Frontal cortex (tissue), 4 donors: ENCODE results near the gene EXOG. TPM values are rescaled to one million over a fixed set of nuclear protein-coding genes. Genes with fewer than 3 reads are reported as not detected.

Experiments
- DNase-seq, 2 donors: peaks; one replicate each; pipeline ENCODE4 v3.0.0; 2012; ENCODE audit warnings: low spot score in 2 of 2
- FAIRE-seq: peaks from 2 replicates; lab custom pipeline; 2012; peaks lifted over from hg19 to GRCh38; lab: Jason Lieb, UNC
- total RNA-seq: library from RNA; depleted of rRNA; stranded (reverse); fragments of >200 nt; gene quantifications from one replicate; pipeline ENCODE4 v1.2.3, GENCODE V29; 2014
- donor health status: control.
- donor health status: control.
- donor health status: control.

EXOG gene
- total RNA-seq, 1 donor from 2014 or later, result 13.5 TPM

DNA sequence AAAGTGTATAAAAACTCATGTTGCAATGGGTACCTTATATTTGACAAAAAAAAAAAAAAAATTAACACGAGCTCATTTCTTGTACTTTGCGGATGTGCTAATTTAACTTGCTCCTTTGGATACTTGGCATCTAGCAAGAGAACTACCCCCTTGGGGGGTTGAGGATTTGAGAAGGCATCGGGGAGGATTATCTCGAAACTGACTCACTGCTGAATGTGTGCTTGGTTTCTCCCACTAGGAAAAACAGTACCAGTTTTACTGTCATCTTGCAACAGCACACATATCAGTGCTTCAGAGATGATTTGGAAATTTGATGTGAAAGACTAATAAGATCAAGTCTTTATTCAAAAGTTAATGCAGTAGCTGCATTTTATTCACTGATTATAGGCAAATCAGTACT, 891 bp downstream of the EXOG start:
- FAIRE-seq (no peak), DNase-seq (no peak)

DNA sequence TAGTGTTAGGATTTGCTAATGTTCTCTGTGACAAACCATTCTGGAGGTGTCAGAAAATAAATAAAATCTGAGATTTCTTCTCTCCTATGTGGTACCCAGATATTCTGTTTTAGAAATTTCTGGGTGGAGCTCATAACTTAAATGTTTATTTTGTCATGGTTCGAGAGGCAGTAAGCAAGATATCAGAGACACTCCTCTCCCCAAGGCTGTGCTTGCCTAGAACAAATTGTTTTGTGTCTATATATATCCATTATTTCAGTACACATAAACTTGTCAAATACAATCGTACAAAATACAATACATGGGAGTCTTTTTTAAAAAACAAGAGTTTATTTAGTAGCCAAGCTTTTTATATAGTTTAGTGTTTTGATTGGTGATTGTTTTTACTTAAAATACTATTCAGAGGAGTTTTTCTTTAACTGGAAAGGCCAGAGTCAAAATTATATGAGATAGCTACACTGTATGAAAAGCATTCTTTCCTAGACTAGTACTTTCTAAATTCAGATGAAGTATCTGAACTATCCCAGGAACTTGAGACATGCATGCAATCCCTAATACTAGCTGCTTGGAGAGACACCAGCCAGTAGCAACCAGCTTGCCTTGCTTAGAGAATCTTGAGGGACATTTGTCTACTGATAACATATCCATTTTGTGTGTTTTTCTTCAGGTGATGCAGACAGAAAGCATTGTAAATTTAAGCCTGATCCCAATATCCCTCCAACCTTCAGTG, 4.7 kb downstream of the EXOG start:
- FAIRE-seq (no peak), DNase-seq (no peak)

DNA sequence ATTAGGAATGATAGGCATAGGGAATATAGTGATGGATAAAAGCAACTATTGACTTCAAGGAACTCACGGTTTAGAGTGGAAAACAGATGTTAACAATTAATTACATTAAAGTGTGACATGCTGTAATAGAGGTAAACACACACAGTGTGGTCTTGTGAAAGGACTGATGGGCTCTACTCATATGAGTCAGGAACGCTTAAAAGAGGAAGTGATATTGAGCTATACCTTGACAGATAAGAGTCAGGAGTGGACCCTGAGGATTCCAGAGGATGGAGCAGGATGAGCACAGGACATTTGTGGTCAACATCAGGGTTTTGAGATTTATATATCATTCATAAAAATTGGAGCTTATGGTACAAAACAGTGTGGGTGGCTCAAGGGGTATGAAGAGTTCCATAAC, 11.0 kb downstream of the EXOG start:
- DNase-seq (no peak), FAIRE-seq (no peak)

DNA sequence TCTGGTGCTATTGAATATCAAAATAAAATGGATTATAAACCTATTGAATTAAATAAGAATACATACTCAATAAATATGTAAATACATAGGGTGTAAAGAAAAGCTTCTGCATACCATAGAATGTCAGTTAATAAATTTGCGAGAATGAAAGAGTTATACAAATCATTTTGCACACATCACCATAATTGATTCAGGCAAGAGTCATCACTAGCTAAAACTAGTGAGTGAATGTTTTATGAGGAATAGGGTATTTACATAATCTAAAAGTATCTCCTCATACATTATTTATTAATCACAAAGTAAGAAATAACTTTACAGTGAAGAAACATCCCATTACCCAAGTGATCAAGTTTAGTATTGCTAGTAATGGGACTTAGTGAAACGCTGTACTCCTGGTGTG, 13.6 kb downstream of the EXOG start:
- FAIRE-seq (no peak), DNase-seq (no peak)

DNA sequence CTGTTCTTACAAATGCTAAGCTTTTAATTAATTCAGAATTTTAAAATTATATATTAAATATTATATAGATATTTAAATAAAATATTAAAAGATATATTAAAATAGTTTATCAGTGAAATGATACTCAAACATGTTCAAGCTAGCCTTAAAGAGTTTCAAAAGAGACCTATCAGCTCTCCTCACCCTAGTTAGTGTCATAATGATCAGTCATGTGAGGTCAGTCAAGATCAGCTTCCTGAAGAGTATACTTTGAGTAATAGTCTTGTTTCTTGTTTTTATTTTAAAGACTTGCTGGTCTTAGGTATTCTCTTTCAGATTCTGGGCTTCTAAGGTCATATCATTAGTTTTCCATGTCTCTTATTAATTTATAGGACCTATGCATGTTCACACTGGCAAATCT, 14.5 kb downstream of the EXOG start:
- FAIRE-seq, result no peak
- DNase-seq, result no peak

DNA sequence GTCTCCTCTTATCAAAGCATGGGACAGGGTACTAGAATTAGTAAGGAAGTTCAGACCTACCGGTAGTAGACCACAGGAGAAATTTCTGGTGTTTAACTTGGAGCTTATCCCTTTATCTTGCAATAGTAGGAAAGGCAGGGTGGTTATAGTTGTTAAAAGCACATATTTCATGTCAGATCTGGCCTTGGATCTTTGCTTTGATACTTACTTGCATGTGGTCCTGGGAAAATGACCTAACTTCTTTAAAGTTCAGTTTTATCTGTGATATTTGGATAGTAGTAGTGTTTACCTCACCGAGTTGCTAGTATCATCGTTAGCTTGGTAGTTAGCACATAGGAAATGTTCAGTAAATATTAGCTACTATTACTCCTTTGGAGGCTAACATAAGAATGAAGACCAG, 15.4 kb downstream of the EXOG start:
- DNase-seq, result no peak
- FAIRE-seq, result no peak

DNA sequence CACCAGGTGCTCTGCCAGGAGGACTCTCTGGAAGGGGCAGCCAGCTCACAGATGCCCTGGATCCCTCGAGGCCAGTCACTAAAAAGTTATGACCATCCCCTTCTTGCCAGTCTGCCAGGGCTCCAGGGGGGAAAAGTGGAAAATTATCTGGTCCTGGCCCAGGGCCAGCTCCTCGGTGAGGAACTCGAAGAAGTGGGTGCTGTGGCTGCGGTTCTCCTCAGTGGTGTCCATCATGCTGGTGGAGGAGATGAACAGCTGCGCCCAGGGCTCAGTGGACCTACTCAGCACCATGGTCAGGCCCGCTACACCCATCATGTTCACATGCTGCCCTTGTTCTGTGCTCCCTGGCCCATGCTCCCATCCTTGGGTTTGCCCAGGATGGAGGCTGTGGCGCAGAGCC, 19.2 kb downstream of the EXOG start:
- FAIRE-seq, result no peak
- no peak for DNase-seq

DNA sequence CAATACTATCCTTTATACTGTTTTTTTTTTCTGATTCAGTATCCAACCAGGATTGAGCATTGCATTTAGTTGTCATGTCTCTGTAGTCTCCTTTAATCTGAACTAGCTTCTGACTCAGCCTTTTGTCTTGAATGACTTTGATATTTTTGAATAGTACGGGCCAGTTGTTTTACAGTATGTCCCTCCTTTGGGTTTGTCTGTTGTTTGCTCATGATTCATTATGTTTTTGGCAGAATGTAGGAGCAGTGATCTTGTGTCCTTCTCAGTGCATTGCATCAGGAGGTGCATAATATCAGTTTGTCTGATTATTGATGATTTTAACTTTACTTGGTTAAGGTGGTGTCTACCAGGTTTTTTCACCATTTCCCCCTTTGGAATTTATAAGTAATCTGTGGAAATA, 20.5 kb downstream of the EXOG start:
- no peak for FAIRE-seq
- DNase-seq, result no peak

DNA sequence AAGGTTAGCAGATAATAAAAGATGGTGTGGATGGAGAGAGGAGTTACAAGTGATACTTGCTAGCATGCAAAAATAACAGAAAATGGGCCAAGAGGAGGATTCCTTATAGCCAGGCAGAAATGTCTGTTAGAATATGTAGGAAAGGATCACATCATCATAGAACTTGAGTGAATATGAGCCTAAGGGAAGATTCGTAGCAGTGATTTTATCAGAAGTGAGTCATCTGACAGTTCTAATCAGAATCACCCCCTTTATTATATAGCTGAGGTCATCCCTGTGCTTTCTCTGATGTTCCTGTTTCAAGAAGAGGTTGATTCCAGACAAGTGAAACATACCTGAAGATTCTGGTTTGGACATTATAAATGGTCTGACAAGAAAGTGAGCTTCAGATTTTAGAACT, 22.9 kb downstream of the EXOG start:
- DNase-seq (no peak), FAIRE-seq (no peak)

DNA sequence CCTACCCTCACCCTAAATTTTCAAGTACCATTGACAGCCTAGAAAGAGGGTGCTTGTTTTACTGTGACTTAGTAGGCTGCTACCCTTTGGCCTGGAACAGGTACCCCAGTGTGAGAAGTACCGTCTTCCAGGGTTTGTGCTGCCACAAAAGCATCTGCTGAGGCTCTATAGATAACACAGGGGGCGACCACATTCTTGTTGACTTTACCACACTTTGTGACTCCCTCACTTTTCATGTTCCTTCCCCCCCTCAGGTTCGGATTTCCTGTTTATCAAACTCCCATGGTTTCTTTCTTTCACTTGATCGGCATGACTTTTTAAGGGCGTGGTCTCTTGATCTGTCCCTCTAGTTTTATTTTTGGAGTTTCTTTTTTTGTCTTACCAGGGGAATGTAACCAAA, 23.5 kb downstream of the EXOG start:
- no peak for DNase-seq

DNA sequence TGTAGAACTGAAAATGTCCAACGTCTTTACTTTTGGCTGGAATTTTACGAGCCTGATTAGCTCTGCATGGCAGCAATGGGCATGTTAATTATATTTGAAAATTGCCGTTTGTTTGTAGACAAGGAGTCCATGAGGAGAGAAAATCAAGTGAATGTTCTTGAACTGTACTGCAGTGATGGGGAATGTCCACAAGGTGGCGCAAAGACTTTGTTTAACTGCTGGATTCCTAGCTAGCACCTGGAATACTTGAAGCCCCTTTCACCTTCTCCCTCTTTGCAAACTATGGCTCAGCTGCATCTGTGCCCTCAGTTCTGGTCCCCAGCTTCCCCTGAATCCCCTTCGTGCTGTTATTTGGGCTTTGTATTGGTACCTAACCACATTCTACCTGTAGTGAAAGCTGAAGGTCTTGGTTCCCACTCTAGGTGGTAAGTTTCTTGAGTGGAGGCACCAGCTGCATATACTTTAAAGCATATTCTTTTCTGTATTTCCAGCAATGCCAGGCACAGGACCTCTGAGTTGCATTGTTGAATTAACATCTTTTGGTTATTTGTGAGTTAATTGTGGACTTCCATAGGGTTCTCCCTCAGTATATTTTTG, 25.3 kb downstream of the EXOG start:
- DNase-seq (peak; percentile 37 to 46), FAIRE-seq (peak; percentile 30)

More for the DNA sequence above, 23.5 kb downstream of the EXOG start:
- FAIRE-seq, result no peak

DNA sequence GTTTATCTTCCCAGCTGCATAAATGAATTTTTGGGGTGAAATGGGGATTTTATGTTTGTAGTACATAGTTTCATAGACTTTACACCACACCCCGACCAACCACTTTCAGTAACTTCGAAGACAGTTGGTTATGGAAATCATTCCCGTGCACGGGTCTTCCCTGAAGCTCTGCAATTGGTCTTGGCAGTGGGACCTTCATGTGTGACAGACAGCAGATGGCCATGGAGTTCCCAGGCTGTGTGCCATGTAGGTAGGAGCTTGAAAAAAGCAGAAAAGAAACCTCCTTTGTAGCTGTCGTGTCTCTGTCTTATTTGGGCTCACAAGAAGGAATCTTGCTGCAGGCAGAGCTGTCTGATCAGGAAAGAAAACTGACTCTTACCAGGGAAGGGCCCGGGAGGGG, 25.9 kb downstream of the EXOG start:
- no peak for DNase-seq
- FAIRE-seq, result no peak

DNA sequence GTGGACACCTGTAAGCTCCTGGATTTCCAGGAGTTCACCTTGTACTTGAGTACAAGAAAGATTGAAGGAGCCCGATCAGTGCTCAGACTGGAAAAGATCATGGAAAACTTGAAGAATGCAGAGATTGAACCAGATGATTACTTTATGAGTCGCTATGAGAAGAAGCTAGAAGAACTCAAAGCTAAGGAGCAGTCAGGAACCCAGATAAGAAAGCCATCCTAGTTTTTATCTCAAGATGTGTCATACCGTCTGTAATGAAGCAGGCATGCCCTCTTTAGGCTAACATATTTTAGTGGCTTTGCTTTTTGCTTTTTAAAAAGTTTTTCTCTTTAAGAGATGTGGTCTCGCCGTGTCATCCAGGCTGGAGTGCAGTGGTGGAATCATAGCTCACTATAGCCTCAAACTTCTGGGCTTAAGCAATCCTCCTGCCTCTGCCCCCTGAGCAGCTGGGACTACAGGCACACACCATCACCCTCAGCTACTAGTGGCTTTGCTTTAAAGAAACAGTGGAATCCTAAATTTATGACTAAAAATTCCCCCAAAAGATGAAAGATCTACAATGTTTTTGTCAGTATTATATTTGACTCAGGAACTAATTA, 28.1 kb downstream of the EXOG start:
- no peak for DNase-seq

DNA sequence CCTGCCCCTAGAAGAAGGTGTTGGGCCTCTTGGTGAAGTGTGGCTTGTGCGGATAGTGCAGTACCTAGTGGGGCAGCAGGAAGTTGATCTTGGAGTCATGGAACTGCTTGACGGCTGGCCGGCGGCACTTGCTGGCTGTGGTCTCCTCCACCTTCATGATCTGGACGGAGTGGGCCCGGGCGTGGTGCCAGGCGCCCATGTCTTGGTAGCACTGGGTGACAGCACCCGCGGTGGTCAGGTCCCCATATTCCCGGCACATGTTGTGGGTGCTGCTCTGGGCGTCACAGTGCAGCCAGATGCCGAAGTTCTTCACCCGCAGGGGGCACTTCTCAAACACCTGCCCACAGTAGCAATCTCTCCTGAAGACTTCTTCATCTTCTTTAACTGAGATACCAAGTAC, 30.7 kb downstream of the EXOG start:
- no peak for DNase-seq
- FAIRE-seq, result no peak

More for the DNA sequence above, 28.1 kb downstream of the EXOG start:
- FAIRE-seq, result no peak

DNA sequence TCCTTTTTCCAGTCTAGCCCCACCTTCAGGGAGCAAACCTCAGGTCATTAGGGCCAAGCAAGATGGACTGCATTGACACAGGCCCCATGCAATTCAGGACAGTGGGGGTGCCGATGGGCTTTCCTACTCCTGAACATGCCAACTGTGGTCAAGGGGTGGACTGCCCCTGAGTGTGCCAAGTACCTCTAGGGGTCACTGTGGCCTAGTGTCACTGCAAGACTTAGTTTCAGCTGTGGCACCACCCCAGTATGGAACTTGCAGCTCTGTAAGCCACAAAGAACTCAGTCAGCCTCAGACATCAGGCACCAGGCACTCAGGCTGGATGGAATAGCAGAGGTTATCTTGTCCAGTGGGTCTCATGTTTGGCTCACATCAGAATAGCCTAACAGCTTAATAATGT, 32.3 kb downstream of the EXOG start:
- FAIRE-seq (no peak), DNase-seq (no peak)

DNA sequence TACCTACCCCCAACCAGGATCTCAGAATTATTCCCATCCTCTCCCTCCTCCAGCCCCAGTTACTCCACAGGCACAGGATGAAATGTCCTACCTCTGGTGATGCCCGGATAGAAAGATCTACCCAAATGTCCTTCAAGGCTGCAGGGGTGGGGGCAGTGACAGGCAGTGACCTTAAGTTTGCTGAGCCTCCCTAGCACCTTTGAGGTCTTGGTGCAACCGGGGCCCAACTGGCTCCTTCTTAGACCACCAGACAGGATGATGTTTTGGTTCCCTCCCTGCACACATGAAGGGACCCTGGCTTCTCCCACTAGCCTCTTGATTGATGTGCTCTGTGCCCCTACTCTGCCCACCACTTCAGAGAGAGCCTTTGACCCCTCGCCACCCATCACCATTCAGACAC, 36.4 kb downstream of the EXOG start:
- FAIRE-seq (no peak), DNase-seq (no peak)

DNA sequence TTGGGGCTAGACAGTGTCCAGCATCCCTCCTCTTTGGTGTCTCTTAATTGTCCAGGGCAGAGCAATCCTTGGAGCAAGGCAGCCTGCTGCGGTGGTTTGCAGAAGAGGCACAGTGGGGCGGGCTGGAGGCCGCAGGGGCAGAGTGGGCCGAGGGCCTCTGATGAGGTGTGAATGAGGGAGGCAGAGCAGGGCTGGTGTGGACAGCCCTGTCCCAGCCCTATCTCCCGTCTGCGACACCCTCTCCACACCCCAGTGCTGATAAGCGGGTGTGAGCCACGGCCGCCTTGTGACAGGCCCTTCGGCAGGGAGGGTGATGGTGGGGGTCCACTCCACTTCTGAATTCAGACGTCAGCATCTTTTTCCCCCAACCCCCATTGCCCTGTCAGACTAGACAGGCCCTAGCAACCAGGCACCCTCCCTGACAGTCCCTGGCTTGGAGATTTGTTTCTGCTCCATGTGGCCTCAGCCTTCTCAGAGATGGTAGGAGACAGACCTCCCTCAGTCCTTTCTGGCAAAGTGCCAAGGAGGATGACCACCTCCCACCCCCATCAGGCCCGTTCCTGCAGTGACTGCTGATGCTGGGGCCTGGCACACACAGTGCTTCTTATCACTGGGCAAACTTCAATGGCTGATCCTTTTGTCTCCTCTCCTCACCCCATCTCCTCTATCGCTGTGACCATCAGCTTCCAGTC, 37.3 kb downstream of the EXOG start:
- DNase-seq, result no peak
- no peak for FAIRE-seq

DNA sequence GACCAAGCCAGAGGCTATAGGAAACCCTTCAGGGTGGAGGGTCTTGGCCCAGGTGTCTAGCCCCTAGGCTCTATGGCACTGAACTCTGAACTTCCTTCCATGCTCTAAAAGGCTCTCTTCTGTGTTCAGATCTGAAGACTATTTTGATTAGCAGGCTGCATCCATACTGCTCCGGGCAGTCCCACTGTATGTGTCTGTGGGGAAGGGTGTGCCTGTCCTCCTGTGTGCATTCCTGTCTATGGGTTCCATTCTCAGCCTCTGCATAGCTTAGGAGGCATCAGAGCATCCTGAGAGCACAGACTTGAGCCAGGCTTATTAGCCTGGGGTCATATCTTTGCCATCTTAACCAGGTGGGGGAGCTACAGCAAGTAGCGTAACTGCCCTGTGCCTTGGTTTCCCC, 38.0 kb downstream of the EXOG start:
- DNase-seq (no peak), FAIRE-seq (no peak)

DNA sequence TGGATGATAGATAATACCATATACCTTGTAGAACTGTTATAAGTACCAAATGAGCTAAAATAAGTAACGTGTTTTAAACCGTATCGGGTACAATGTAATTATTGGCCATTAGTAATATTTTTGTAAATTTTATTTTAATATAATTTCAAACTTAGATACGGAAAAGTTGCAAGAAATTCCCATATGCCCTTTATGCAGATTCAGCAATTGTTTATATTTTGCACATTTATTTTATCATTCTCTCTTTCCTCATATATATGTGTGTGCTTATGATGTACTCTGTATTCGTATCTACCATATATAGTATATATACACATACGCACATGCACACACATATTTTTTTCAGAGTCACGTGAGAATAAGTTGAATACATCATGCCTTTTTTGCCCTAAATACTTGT, 38.5 kb downstream of the EXOG start:
- DNase-seq (no peak), FAIRE-seq (no peak)

DNA sequence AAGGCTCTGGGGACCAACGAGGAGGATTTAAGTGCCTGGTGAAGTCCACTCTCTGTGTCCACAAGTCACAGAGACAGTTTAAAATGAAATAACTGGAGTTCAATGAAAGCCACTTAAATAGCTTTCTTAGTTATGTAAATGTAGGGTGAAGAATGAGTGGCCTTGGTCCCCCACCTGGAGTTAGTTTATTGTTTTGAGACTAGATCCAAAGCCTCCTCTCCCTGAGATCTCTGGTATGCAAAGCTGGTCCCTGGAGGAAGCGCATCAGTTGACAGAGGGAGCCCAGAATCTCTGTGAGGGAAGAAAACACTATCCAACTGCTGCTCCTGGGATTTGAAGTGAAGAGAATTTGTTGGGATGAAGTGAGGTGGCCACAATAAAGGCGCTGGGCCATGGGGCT, 40.5 kb downstream of the EXOG start:
- no peak for DNase-seq
- no peak for FAIRE-seq

DNA sequence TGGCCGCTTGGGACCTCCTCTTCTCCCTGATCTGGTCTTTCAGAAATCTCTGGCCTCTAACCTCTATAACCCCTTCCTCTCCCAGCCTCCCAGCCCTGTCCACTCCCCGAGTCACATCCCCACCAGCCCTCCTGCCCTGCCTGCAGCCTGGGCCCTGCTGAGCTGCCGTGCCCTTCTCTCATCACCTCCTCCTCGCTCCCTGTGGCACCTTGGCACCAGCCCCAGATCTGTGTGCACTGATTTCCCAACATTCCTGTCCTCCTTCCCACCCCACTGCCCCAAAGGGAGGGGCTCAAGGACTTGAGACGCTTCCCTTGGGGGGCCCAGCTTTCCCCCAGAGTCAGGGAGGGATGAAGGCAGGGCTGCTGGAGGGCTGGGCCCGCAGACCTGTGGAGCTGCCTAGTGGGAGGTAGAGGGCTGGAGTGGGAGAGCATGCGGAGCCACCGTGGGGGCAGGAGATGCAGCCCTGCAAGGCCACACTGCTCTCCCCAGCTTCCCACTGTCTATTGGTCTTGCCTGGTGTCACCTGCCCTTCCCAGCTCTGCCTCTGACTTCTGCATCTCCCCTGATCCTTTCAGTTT, 42.7 kb downstream of the EXOG start:
- FAIRE-seq (no peak), DNase-seq (no peak)
